Panc1 (cell line): ENCODE results near the gene RGS6.

Source experiments
- CTCF ChIP-seq: fragments of 450-650 bp; IDR thresholded peaks from 2 replicates; pipeline ENCODE4 v1.5.1; 2017; ENCODE audit warnings: mild to moderate bottlenecking
- POLR2AphosphoS5 ChIP-seq: IDR thresholded peaks from 2 replicates; pipeline ENCODE4 v1.6.1; 2012; ENCODE audit warnings: mild to moderate bottlenecking, low read depth, low read length, moderate library complexity
- SIN3A ChIP-seq: IDR thresholded peaks from 2 replicates; pipeline ENCODE4 v1.6.1; 2012; ENCODE audit warnings: low read depth, mild to moderate bottlenecking, low read length, moderate library complexity, borderline replicate concordance; ENCODE audit not compliant: insufficient read depth
- TF ChIP-seq, protein P1 (sequence below), 2 experiments: IDR thresholded peaks; 2 replicates each; pipeline ENCODE4 v1.6.1; 2011 to 2012; ENCODE audit warnings: low read depth in 2 of 2, control low read depth in 1 of 2, low read length in 1 of 2, mild to moderate bottlenecking in 1 of 2, moderate library complexity in 1 of 2; ENCODE audit not compliant: insufficient read depth in 1 of 2

DNA sequence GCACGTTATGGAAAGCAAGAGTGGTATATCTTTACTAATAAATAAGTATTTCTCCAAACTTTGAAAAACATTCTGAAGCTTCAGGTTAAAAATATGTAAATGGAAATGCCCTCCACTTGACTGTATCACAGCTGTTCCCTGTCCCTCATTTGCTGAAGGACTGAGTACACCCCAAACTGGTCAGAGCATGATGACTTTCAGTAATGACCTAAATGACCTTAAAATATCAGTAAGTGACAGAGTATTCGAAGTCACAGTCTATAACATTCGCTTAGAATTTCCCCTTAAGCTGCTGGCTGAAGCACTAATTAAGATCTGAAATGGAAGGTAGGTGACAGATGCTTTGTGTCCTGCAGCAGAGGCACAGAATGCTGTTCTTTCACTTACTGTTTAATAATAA lies 191.5 kb downstream of the RGS6 start:
- TF ChIP-seq CTCF: no peak
- TF ChIP-seq SIN3A: no peak
- TF ChIP-seq, protein P1, sequence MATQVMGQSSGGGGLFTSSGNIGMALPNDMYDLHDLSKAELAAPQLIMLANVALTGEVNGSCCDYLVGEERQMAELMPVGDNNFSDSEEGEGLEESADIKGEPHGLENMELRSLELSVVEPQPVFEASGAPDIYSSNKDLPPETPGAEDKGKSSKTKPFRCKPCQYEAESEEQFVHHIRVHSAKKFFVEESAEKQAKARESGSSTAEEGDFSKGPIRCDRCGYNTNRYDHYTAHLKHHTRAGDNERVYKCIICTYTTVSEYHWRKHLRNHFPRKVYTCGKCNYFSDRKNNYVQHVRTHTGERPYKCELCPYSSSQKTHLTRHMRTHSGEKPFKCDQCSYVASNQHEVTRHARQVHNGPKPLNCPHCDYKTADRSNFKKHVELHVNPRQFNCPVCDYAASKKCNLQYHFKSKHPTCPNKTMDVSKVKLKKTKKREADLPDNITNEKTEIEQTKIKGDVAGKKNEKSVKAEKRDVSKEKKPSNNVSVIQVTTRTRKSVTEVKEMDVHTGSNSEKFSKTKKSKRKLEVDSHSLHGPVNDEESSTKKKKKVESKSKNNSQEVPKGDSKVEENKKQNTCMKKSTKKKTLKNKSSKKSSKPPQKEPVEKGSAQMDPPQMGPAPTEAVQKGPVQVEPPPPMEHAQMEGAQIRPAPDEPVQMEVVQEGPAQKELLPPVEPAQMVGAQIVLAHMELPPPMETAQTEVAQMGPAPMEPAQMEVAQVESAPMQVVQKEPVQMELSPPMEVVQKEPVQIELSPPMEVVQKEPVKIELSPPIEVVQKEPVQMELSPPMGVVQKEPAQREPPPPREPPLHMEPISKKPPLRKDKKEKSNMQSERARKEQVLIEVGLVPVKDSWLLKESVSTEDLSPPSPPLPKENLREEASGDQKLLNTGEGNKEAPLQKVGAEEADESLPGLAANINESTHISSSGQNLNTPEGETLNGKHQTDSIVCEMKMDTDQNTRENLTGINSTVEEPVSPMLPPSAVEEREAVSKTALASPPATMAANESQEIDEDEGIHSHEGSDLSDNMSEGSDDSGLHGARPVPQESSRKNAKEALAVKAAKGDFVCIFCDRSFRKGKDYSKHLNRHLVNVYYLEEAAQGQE (IDR thresholded peaks at IDR 0.05; ENCODE audit: insufficient read depth in 1 of 2, low read depth in 2 of 2, low read length in 1 of 2): no peak
- TF ChIP-seq POLR2AphosphoS5: no peak
